ENCODE results near the gene NEK4. TPM values are rescaled to one million over a fixed set of nuclear protein-coding genes. Genes with fewer than 3 reads are reported as not detected.

Gene NEK4
- total RNA-seq, 1 donor = 12.3 TPM

GRCh38 chr3:52798376-52798977, 27.7 kb upstream of the NEK4 start:
- no peaks in the 10 kb centered on the region for H3K27me3 ChIP-seq (ENCODE audit: insufficient read depth, low read length)
- H3K9me3 ChIP-seq (ENCODE audit: low read depth, low read length) = no peaks in the 10 kb centered on the region
- H3K4me1 ChIP-seq (ENCODE audit: insufficient read depth, low read length) = no peaks in the 10 kb centered on the region
- no peak overlapping the region for H3K4me3 ChIP-seq (ENCODE audit: low read length)

- no peaks in the 10 kb centered on the region for H3K27me3 ChIP-seq (ENCODE audit: insufficient read depth, low read length)
- no peak overlapping the region for H3K4me3 ChIP-seq (ENCODE audit: low read length)
- H3K9me3 ChIP-seq (ENCODE audit: low read depth, low read length) = no peaks in the 10 kb centered on the region
- H3K4me1 ChIP-seq (ENCODE audit: insufficient read depth, low read length) = no peaks in the 10 kb centered on the region
Observed at GRCh38 chr3:52796411-52796810, 25.7 kb upstream of the NEK4 start.

GRCh38 chr3:52795298-52795900, 24.7 kb upstream of the NEK4 start:
- no peaks in the 10 kb centered on the region for H3K27me3 ChIP-seq (ENCODE audit: insufficient read depth, low read length)
- no peaks in the 10 kb centered on the region for H3K4me1 ChIP-seq (ENCODE audit: insufficient read depth, low read length)
- H3K4me3 ChIP-seq (ENCODE audit: low read length) = no peak overlapping the region
- H3K9me3 ChIP-seq (ENCODE audit: low read depth, low read length) = no peaks in the 10 kb centered on the region

- no peaks in the 10 kb centered on the region for H3K27me3 ChIP-seq (ENCODE audit: insufficient read depth, low read length)
- H3K4me1 ChIP-seq (ENCODE audit: insufficient read depth, low read length) = no peaks in the 10 kb centered on the region
- H3K4me3 ChIP-seq (ENCODE audit: low read length) = no peak within 1 kb of the TSS
- no peaks in the 10 kb centered on the region for H3K9me3 ChIP-seq (ENCODE audit: low read depth, low read length)
Observed at GRCh38 chr3:52794612-52795099, 23.9 kb upstream of the NEK4 start, which contains the start of gene ITIH3. TSS of gene ITIH3 (plus strand) at chr3:52794796. CDS start at chr3:52794804, 8 bp downstream.

GRCh38 chr3:52793702-52794611, 23.2 kb upstream of the NEK4 start:
- Histone ChIP-seq H3K4me3 (ENCODE audit: low read length) (no peak overlapping the region), H3K27me3 (ENCODE audit: insufficient read depth, low read length) (no peaks in the 10 kb centered on the region), H3K9me3 (ENCODE audit: low read depth, low read length) (no peaks in the 10 kb centered on the region), H3K4me1 (ENCODE audit: insufficient read depth, low read length) (no peaks in the 10 kb centered on the region)

GRCh38 chr3:52792961-52793695, 22.4 kb upstream of the NEK4 start:
- H3K27me3 ChIP-seq (ENCODE audit: insufficient read depth, low read length) = no peaks in the 10 kb centered on the region
- no peak overlapping the region for H3K4me3 ChIP-seq (ENCODE audit: low read length)
- no peaks in the 10 kb centered on the region for H3K9me3 ChIP-seq (ENCODE audit: low read depth, low read length)
- no peaks in the 10 kb centered on the region for H3K4me1 ChIP-seq (ENCODE audit: insufficient read depth, low read length)

GRCh38 chr3:52792413-52792812, 21.7 kb upstream of the NEK4 start:
- Histone ChIP-seq H3K27me3 (ENCODE audit: insufficient read depth, low read length) (no peaks in the 10 kb centered on the region), H3K4me1 (ENCODE audit: insufficient read depth, low read length) (no peaks in the 10 kb centered on the region), H3K4me3 (ENCODE audit: low read length) (no peak overlapping the region), H3K9me3 (ENCODE audit: low read depth, low read length) (no peaks in the 10 kb centered on the region)

- H3K4me3 ChIP-seq (ENCODE audit: low read length) = no peak overlapping the region
- H3K4me1 ChIP-seq (ENCODE audit: insufficient read depth, low read length) = no peaks in the 10 kb centered on the region
- no peaks in the 10 kb centered on the region for H3K9me3 ChIP-seq (ENCODE audit: low read depth, low read length)
- no peaks in the 10 kb centered on the region for H3K27me3 ChIP-seq (ENCODE audit: insufficient read depth, low read length)
Observed at GRCh38 chr3:52791928-52792327, 21.2 kb upstream of the NEK4 start.

- Histone ChIP-seq H3K27me3 (ENCODE audit: insufficient read depth, low read length) (no peaks in the 10 kb centered on the region), H3K4me1 (ENCODE audit: insufficient read depth, low read length) (no peaks in the 10 kb centered on the region), H3K4me3 (ENCODE audit: low read length) (no peak overlapping the region), H3K9me3 (ENCODE audit: low read depth, low read length) (no peaks in the 10 kb centered on the region)
Observed at GRCh38 chr3:52791366-52791765, 20.6 kb upstream of the NEK4 start.

GRCh38 chr3:52790741-52791140, 20.0 kb upstream of the NEK4 start:
- H3K4me3 ChIP-seq (ENCODE audit: low read length) = no peak overlapping the region
- H3K27me3 ChIP-seq (ENCODE audit: insufficient read depth, low read length) = no peaks in the 10 kb centered on the region
- no peaks in the 10 kb centered on the region for H3K4me1 ChIP-seq (ENCODE audit: insufficient read depth, low read length)
- no peaks in the 10 kb centered on the region for H3K9me3 ChIP-seq (ENCODE audit: low read depth, low read length)

GRCh38 chr3:52790337-52790736, 19.6 kb upstream of the NEK4 start:
- Histone ChIP-seq H3K4me3 (ENCODE audit: low read length) (no peak overlapping the region), H3K27me3 (ENCODE audit: insufficient read depth, low read length) (no peaks in the 10 kb centered on the region), H3K4me1 (ENCODE audit: insufficient read depth, low read length) (no peaks in the 10 kb centered on the region), H3K9me3 (ENCODE audit: low read depth, low read length) (no peaks in the 10 kb centered on the region)

GRCh38 chr3:52789746-52790040, 19.0 kb upstream of the NEK4 start:
- Histone ChIP-seq H3K9me3 (ENCODE audit: low read depth, low read length) (no peaks in the 10 kb centered on the region), H3K4me3 (ENCODE audit: low read length) (no peak overlapping the region), H3K27me3 (ENCODE audit: insufficient read depth, low read length) (no peaks in the 10 kb centered on the region), H3K4me1 (ENCODE audit: insufficient read depth, low read length) (no peaks in the 10 kb centered on the region)

- H3K4me3 ChIP-seq (ENCODE audit: low read length) = no peak overlapping the region
- H3K9me3 ChIP-seq (ENCODE audit: low read depth, low read length) = no peaks in the 10 kb centered on the region
- H3K4me1 ChIP-seq (ENCODE audit: insufficient read depth, low read length) = no peaks in the 10 kb centered on the region
- no peaks in the 10 kb centered on the region for H3K27me3 ChIP-seq (ENCODE audit: insufficient read depth, low read length)
Observed at GRCh38 chr3:52788890-52789745, 18.4 kb upstream of the NEK4 start.
